ENCODE measurements around the gene NATD1.

The NATD1 gene

GRCh38 chr17:21294321-21295035 lies 41.3 kb upstream of the NATD1 start:
- DNase-seq (ENCODE audit: low read depth), result no peak
- TF ChIP-seq, protein P1, sequence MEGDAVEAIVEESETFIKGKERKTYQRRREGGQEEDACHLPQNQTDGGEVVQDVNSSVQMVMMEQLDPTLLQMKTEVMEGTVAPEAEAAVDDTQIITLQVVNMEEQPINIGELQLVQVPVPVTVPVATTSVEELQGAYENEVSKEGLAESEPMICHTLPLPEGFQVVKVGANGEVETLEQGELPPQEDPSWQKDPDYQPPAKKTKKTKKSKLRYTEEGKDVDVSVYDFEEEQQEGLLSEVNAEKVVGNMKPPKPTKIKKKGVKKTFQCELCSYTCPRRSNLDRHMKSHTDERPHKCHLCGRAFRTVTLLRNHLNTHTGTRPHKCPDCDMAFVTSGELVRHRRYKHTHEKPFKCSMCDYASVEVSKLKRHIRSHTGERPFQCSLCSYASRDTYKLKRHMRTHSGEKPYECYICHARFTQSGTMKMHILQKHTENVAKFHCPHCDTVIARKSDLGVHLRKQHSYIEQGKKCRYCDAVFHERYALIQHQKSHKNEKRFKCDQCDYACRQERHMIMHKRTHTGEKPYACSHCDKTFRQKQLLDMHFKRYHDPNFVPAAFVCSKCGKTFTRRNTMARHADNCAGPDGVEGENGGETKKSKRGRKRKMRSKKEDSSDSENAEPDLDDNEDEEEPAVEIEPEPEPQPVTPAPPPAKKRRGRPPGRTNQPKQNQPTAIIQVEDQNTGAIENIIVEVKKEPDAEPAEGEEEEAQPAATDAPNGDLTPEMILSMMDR (IDR thresholded peaks at IDR 0.05; ENCODE audit: insufficient read depth, low read depth, low read length, missing control alignments), result no peak
- no peak overlapping the region for H3K4me3 ChIP-seq (ENCODE audit: low read length)

DNA sequence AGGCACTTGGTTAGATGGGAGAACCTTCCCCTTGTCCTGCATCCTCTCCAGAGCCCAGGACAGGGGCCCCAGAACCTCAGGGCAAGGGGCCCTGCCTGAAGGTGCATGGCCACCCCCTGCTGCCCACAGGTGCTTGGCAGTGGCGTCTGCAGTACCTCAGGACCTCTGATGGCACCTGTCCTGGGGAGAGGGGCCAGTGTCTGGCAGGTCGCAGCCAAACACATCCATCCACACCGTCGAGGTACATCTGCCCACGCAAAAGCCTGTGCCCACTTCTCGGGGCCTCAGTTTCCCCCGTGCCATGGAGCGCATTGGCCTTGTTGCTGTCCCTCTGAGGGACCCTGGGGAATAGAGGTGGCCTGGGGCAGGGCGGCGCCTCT lies 40.6 kb upstream of the NATD1 start:
- H3K4me3 ChIP-seq (ENCODE audit: low read length), result no peak overlapping the region
- no peak for DNase-seq (ENCODE audit: low read depth)
- TF ChIP-seq, protein P1 (IDR thresholded peaks at IDR 0.05; ENCODE audit: insufficient read depth, low read depth, low read length, missing control alignments), result no peak

DNA sequence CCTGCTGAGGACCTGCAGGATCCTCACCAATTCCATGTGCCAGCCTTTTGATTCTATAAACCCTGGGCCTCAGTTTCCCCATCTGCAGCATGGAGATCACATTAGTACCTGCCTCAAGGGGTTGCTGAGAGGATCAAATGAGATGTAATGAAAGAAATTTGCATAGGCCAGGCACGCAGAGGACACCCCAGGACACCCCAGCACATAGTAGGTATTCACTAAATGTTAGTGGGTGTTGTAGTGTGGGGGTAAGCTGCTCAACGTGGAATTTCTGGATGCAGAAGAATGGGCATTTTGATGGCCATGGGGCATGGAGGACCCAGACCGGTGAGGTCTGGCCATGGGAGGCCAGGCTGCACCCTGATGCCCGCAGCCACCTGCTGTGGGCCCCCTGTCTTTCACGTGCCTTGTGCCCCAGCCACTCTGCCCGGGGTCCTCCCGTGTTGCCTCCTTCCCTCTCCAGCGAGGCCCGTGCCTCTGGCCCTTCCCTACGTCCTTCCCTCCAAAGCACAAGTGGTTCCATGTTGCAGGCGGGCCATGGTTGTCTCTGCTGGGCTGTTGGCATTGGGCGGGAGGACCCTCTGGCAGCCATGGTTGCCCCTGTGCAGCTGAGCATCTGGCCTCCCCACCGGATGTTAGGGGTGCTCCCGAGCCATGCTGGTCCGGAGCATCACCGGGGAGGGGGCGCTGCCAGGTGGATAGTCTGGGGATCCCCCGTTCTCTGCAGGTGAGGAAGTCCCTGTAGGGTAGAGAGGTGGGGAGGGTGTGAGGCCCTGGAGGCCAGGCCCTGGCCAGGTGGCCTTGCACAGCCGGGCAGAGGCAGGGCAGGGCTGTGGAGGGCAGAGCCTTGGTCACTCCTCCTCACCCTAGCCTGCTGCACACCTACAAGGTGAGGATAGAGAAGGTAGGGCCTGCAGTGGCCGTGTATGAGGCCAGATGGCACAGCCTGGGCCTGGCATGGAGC lies 39.9 kb upstream of the NATD1 start:
- TF ChIP-seq, protein P1 (IDR thresholded peaks at IDR 0.05; ENCODE audit: insufficient read depth, low read depth, low read length, missing control alignments), result no peak
- H3K4me3 ChIP-seq (ENCODE audit: low read length), result no peak overlapping the region
- DNase-seq (ENCODE audit: low read depth), result no peak

DNA sequence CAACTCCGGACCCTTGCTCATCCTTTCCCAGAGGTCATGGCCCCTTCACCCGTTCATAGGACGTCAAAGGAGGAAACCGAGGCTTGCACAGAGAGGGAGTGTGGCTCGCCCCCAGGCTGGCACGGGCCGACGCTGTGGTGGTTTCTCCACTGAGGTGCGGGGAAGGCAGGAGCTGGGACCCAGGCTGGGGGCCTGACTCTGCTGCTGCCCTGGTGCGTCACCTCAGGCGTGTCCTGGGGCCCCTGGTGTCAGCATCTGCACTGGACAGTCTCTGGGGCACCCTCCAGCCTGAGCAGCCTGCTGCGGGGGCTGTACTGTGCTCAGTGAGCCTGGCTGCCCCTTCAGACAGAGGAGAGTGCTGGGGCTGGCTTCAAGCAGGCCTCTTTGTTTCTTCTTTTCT lies 38.7 kb upstream of the NATD1 start:
- no peak for DNase-seq (ENCODE audit: low read depth)
- TF ChIP-seq, protein P1 (IDR thresholded peaks at IDR 0.05; ENCODE audit: insufficient read depth, low read depth, low read length, missing control alignments), result no peak
- H3K4me3 ChIP-seq (ENCODE audit: low read length), result no peak overlapping the region

- no peak overlapping the region for H3K4me3 ChIP-seq (ENCODE audit: low read length)
- DNase-seq (ENCODE audit: low read depth), result no peak
- TF ChIP-seq, protein P1 (IDR thresholded peaks at IDR 0.05; ENCODE audit: insufficient read depth, low read depth, low read length, missing control alignments), result no peak
These were observed 38.1 kb upstream of the NATD1 start for GRCh38 chr17:21291357-21291756.

GRCh38 chr17:21289902-21290571 lies 36.8 kb upstream of the NATD1 start:
- no peak overlapping the region for H3K4me3 ChIP-seq (ENCODE audit: low read length)
- TF ChIP-seq, protein P1 (IDR thresholded peaks at IDR 0.05; ENCODE audit: insufficient read depth, low read depth, low read length, missing control alignments), result no peak
- DNase-seq (ENCODE audit: low read depth), result no peak

Measured in epithelial cell of esophagus (primary cell).